ENCODE measurements around the gene UBE2I.

UBE2I gene

GRCh38 chr16:1298406-1298805 lies 11.0 kb upstream of the UBE2I start:
- no peaks in the 10 kb centered on the region for H4K20me1 ChIP-seq (ENCODE audit: low read depth, low read length)
- H3F3A ChIP-seq (ENCODE audit: insufficient read depth): no peaks in the 10 kb centered on the region
- no peak overlapping the region for H3K4me2 ChIP-seq (ENCODE audit: low read depth, low read length, poor library complexity, severe bottlenecking)
- TF ChIP-seq CTCF (IDR thresholded peaks at IDR 0.05; ENCODE audit: insufficient read depth, low read length, poor library complexity, severe bottlenecking): no peak
- TF ChIP-seq EZH2phosphoT487 (conservative IDR thresholded peaks at IDR 0.05; ENCODE audit: low read length): no peak
- no peak overlapping the region for H2AFZ ChIP-seq (ENCODE audit: low read depth, low read length, severe bottlenecking)
- no peak overlapping the region for H3K27ac ChIP-seq (ENCODE audit: low read depth, low read length)
- no peaks in the 10 kb centered on the region for H3K9me2 ChIP-seq (replicated peaks; ENCODE audit: insufficient read depth, low read length)
- H3K79me2 ChIP-seq (ENCODE audit: insufficient read depth, low read length): no peaks in the 10 kb centered on the region
- no peak overlapping the region for H3K9ac ChIP-seq (ENCODE audit: low read length)
- H3K4me3 ChIP-seq (ENCODE audit: insufficient read depth, low read length, poor library complexity, severe bottlenecking): no peak overlapping the region
- no peaks in the 10 kb centered on the region for H3K9me3 ChIP-seq (ENCODE audit: insufficient read depth, low read length)
- H3K27me3 ChIP-seq (ENCODE audit: low read length): no peaks in the 10 kb centered on the region
- no peaks in the 10 kb centered on the region for H3K36me3 ChIP-seq (ENCODE audit: low read length)

GRCh38 chr16:1299012-1299867 lies 10.2 kb upstream of the UBE2I start:
- no peaks in the 10 kb centered on the region for H3K9me3 ChIP-seq (ENCODE audit: insufficient read depth, low read length)
- H4K20me1 ChIP-seq (ENCODE audit: low read depth, low read length): no peaks in the 10 kb centered on the region
- H3K4me3 ChIP-seq (ENCODE audit: insufficient read depth, low read length, poor library complexity, severe bottlenecking): no peak overlapping the region
- no peaks in the 10 kb centered on the region for H3K27me3 ChIP-seq (ENCODE audit: low read length)
- no peaks in the 10 kb centered on the region for H3K36me3 ChIP-seq (ENCODE audit: low read length)
- H3F3A ChIP-seq (ENCODE audit: insufficient read depth): peaks cover 6% of the 10 kb centered on the region
- H2AFZ ChIP-seq (ENCODE audit: low read depth, low read length, severe bottlenecking): no peak overlapping the region
- no peaks in the 10 kb centered on the region for H3K79me2 ChIP-seq (ENCODE audit: insufficient read depth, low read length)
- H3K27ac ChIP-seq (ENCODE audit: low read depth, low read length): no peak overlapping the region
- H3K9me2 ChIP-seq (replicated peaks; ENCODE audit: insufficient read depth, low read length): no peaks in the 10 kb centered on the region
- TF ChIP-seq CTCF (IDR thresholded peaks at IDR 0.05; ENCODE audit: insufficient read depth, low read length, poor library complexity, severe bottlenecking) (no peak), EZH2phosphoT487 (conservative IDR thresholded peaks at IDR 0.05; ENCODE audit: low read length) (no peak)
- no peak overlapping the region for H3K9ac ChIP-seq (ENCODE audit: low read length)
- H3K4me2 ChIP-seq (ENCODE audit: low read depth, low read length, poor library complexity, severe bottlenecking): no peak overlapping the region

GRCh38 chr16:1299868-1300203 lies 9.6 kb upstream of the UBE2I start:
- Histone ChIP-seq H3K4me2 (ENCODE audit: low read depth, low read length, poor library complexity, severe bottlenecking) (no peak overlapping the region), H3F3A (ENCODE audit: insufficient read depth) (peaks cover 7% of the 10 kb centered on the region), H3K9me2 (replicated peaks; ENCODE audit: insufficient read depth, low read length) (no peaks in the 10 kb centered on the region), H3K9me3 (ENCODE audit: insufficient read depth, low read length) (no peaks in the 10 kb centered on the region), H2AFZ (ENCODE audit: low read depth, low read length, severe bottlenecking) (no peak overlapping the region), H3K27ac (ENCODE audit: low read depth, low read length) (no peak overlapping the region), H3K9ac (ENCODE audit: low read length) (no peak overlapping the region), H3K27me3 (ENCODE audit: low read length) (no peaks in the 10 kb centered on the region), H3K4me3 (ENCODE audit: insufficient read depth, low read length, poor library complexity, severe bottlenecking) (no peak overlapping the region), H4K20me1 (ENCODE audit: low read depth, low read length) (no peaks in the 10 kb centered on the region), H3K36me3 (ENCODE audit: low read length) (no peaks in the 10 kb centered on the region), H3K79me2 (ENCODE audit: insufficient read depth, low read length) (no peaks in the 10 kb centered on the region)
- TF ChIP-seq CTCF (IDR thresholded peaks at IDR 0.05; ENCODE audit: insufficient read depth, low read length, poor library complexity, severe bottlenecking) (no peak), EZH2phosphoT487 (conservative IDR thresholded peaks at IDR 0.05; ENCODE audit: low read length) (no peak)

All from SU-DHL-6 (cell line).